Right cardiac atrium (tissue), 5 donors: ENCODE data around the gene CDC20. TPM values are rescaled to one million over a fixed set of nuclear protein-coding genes. Genes with fewer than 3 reads are reported as not detected.
A peak's percentile ranks its signal among the peaks of the same experiment; 100 is the strongest.

ENCODE experiments used
- ATAC-seq, 2 donors: fragments of 200-7000 bp; cut with Tn5 transposase; one replicate each; pipeline versions ENCODE4 v1.8.0 to v1.9.1; 2020; ENCODE audit warnings: moderate library complexity in 2 of 2, mild to moderate bottlenecking in 1 of 2
- DNase-seq, 3 donors: peaks; one replicate each; pipeline ENCODE4 v3.0.0-alpha.2; 2020
- H3K27ac ChIP-seq: one replicate; pipeline ENCODE4 v1.5.1; 2013; ENCODE audit warnings: mild to moderate bottlenecking, low read length, control low read depth, moderate library complexity
- H3K27me3 ChIP-seq: one replicate; pipeline ENCODE4 v1.6.1; 2013; ENCODE audit not compliant: control insufficient read depth, insufficient read depth
- H3K4me1 ChIP-seq: one replicate; pipeline ENCODE4 v1.6.1; 2013; ENCODE audit warnings: low read length; ENCODE audit not compliant: control insufficient read depth, insufficient read depth
- H3K4me3 ChIP-seq: one replicate; pipeline ENCODE4 v1.5.1; 2013; ENCODE audit warnings: low read length, control low read depth
- H3K9me3 ChIP-seq: one replicate; pipeline ENCODE4 v1.6.1; 2013; ENCODE audit warnings: low read length; ENCODE audit not compliant: control insufficient read depth
- WGBS: extraction: QIAGEN DNeasy Blood & Tissue Kit; methylation state at CpG from one replicate; pipeline ENCODE4 v1.1.7; 2013; 5-methylcytosine and 5-hydroxymethylcytosine counted together
- intact Hi-C, 4 donors: fragments of 100-400 bp; cut with DNase I; formaldehyde crosslinking; loops; one replicate each; pipeline versions ENCODE4 v1.11.0 to v1.14.0; 2022 to 2023
- polyA plus RNA-seq: library from polyadenylated mRNA; stranded (reverse); fragments of 200-250 nt; gene quantifications from one replicate; pipeline ENCODE4 v1.2.3, GENCODE V29; 2013
- total RNA-seq, 4 donors: library from RNA; stranded (reverse); fragmentation: NEBNext Ultra II Directional; extraction: Animal tissue kit (Norgen Biotek cat#: 25700); gene quantifications; one replicate each; pipeline ENCODE4 v1.2.1, GENCODE V29; 2021
- donor health status: healthy with polysubstance abuse.
- donor health status: DM: no; HTN: yes; CAD: no.
- donor health status: DM: no; HTN: no; CAD: no.
- donor health status: DM: no; HTN: yes; CAD: no; lungs with severe emphysema.
- donor health status: DM: yes; HTN: yes; CAD: no.

CDC20 gene
- total and polyA plus RNA-seq, 5 donors = 0.54 to 3.5 (median 1.3) TPM

DNA sequence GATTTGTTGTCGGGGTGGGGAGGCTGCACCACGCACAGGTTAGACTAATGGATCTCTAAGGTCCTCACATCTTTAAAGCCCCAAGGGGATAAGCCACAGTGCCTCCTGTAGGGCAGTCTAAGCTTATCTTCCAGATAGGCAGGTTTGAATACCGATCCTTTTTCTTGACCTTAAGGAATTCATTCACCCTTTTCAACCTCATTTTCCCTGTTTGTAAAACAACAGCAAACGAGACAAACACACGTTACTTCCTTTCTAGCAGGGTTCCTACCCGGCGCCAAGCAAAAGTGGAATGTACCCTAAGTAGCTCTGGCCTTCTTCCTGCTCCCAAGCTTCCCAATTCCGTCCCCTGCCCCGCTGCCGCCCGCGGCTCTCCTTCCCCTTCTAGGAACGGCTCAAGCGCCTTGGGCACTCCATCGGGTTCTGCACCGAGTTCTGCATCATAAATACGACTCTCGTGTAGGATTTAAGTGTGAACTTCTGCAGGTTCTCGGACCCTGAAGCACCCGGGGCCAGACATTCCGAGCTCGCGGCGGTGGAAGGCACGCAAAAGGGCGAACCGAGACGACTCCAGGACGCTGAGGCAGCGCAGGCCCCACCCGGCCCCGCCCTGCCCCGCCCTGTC lies 548 bp upstream of the CDC20 start:
- under 1% methylated on average over 33 of the region's 33 CpGs for WGBS
- peak; percentile 34 to 46 for ATAC-seq
- Histone ChIP-seq H3K4me1 (no peaks in the 10 kb centered on the region), H3K9me3 (no peaks in the 10 kb centered on the region), H3K27me3 (no peaks in the 10 kb centered on the region), H3K27ac (peak overlapping the region; percentile 100), H3K4me3 (peak overlapping the region; percentile 90)
- no peak for DNase-seq
- intact Hi-C loops = no loop called here

DNA sequence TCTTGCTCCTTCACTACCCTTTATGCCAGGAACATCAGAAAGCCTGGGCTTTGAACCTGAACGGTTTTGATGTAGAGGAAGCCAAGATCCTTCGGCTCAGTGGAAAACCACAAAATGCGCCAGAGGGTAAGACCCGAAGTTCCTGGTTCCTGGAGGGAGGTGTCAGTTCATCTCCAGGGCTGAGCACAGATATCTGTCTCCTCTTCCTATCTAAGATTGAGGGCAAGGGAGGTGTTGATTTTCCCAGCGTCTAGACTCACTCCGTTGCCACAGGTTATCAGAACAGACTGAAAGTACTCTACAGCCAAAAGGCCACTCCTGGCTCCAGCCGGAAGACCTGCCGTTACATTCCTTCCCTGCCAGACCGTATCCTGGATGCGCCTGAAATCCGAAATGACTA lies 915 bp downstream of the CDC20 start:
- Histone ChIP-seq H3K4me3 (no peak overlapping the region), H3K27ac (no peak overlapping the region)
- WGBS = 20% methylated on average over 11 of the region's 11 CpGs

DNA sequence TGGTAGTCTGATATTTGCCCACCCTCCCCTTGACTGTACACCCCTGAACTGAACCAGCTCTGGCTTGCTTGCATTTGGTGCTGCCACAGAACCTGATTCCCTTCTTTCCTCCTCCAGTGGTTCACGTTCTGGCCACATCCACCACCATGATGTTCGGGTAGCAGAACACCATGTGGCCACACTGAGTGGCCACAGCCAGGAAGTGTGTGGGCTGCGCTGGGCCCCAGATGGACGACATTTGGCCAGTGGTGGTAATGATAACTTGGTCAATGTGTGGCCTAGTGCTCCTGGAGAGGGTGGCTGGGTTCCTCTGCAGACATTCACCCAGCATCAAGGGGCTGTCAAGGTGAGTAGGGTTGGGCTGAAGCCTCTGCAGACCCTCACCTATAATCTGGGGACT lies 1.8 kb downstream of the CDC20 start:
- DNase-seq (no peak), ATAC-seq (no peak)
- Histone ChIP-seq H3K4me3 (no peak overlapping the region), H3K9me3 (no peaks in the 10 kb centered on the region), H3K27me3 (no peaks in the 10 kb centered on the region), H3K27ac (no peak overlapping the region), H3K4me1 (no peaks in the 10 kb centered on the region)
- WGBS = 58% methylated on average over 4 of the region's 4 CpGs
- intact Hi-C loops = no loop called here

More for the DNA sequence above, 915 bp downstream of the CDC20 start:
- intact Hi-C loops = no loop called here
- ATAC-seq (no peak), DNase-seq (no peak)
- no peaks in the 10 kb centered on the region for H3K9me3 ChIP-seq
- no peaks in the 10 kb centered on the region for H3K4me1 ChIP-seq
- no peaks in the 10 kb centered on the region for H3K27me3 ChIP-seq

DNA sequence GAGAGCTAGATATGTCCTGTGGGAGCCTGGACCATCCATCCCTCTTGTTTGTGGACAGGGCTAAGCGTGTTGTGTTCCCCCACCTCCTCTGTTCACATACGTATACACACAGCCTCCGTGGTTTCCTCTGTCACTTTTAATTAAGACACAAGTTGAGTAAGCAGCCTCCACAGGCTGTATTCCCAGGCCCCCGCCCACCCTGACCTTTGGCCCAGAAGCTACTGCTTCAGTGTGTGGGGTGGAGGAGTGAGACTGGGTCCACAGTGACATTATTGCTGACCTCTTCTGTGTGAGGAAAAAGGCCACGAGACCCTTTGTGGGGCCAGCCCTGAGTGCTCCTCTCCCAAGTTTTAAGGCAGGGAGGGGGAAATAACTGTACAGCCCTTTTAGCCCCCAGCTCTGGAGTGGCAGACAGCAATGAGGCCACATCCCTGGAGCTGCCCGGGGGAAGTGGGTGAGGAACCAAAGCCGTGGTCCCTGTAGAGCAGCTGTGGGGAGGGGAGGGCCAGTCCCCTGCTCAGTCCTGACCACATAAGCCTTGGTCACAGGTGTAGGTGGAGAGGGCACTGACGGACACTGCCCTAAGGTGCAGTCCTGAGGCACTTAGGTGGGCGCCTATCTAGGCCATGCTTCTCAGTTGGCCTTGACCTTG lies 4.6 kb downstream of the CDC20 start:
- no peak for ATAC-seq
- DNase-seq = peak in 1 of 3 donors; percentile 37
- Histone ChIP-seq H3K27ac (no peak overlapping the region), H3K4me1 (peaks cover 7% of the 10 kb centered on the region), H3K4me3 (no peak overlapping the region), H3K27me3 (no peaks in the 10 kb centered on the region), H3K9me3 (no peaks in the 10 kb centered on the region)
- WGBS = 73% methylated on average over 9 of the region's 9 CpGs
- intact Hi-C loops = no loop called here

DNA sequence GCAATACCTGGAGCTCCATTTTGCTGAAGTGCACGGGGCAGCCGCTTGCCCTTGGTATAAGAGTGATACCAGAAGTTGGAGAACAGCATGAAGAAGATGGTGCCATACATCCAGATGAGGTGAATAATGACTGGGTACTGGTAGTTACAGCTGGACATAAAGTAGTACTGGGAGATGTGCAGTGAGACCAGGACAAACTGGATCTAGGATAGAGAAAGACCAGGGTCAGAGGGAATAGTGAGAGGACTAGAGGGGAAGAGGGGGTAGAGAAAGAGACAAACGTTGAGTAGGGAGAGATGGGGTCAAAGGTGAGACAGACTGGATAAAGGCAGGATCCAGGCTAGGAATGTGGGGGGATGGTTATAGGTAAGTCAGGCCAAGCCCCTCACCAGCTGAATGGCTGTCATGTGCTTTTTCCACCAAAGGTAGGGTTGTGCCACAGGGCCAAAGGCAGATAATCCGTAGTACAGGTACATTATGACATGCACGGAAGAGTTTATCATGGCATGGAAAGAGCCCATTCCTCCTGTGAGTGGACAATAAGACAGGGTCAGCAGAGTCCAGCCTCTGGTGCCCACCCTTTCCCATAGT lies 5.2 kb downstream of the CDC20 start:
- H3K4me3 ChIP-seq = no peak overlapping the region
- no peak for ATAC-seq
- no peaks in the 10 kb centered on the region for H3K27me3 ChIP-seq
- no peak overlapping the region for H3K27ac ChIP-seq
- H3K9me3 ChIP-seq = no peaks in the 10 kb centered on the region
- 77% methylated on average over 5 of the region's 5 CpGs for WGBS
- peaks cover 10% of the 10 kb centered on the region for H3K4me1 ChIP-seq
- DNase-seq = no peak
- intact Hi-C loops = no loop called here

DNA sequence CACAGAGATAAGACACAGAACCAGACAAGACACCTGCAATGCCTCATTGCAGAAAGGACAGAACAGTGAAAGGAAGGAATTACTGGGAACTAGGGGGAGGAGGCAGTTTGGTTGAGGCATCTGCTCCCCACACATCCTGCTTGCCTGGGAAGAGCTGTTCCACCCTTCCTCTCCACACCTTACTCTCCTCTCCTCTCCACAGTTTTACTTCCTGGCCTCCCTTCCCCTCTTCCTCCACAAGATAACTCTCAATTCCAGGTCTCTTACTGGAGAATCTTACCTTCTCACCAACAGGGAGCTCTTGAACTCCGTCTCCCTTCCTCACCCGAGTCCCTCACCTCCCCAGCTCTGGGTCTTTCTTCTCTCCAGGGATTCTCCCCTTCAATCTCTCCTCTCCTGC lies 6.9 kb downstream of the CDC20 start:
- DNase-seq = no peak
- WGBS = 72% methylated on average over 2 of the region's 2 CpGs
- no peak overlapping the region for H3K27ac ChIP-seq
- no peaks in the 10 kb centered on the region for H3K9me3 ChIP-seq
- ATAC-seq = no peak
- H3K4me3 ChIP-seq = no peak overlapping the region
- intact Hi-C loops = no loop called here
- H3K27me3 ChIP-seq = no peaks in the 10 kb centered on the region
- H3K4me1 ChIP-seq = peaks cover 10% of the 10 kb centered on the region

DNA sequence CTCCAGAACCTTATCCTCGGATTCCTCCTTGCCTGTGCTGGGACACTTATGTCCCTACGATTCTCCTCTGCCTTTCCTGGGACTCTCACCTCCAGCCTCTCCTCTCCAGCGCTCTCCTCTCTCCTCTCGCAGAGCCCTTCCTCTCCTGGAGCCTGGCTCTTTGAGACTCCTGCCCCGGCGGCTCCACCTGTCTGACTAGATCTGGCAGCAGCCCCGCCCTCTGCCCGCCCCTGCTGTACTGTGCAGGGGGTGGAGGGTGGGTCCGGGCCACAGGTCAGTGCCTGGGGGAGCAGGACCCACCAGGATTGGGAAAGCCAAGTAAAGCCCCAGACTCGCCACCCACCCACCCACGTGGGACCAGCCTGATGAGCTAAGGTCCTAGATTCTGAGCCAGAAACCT lies 7.4 kb downstream of the CDC20 start:
- Histone ChIP-seq H3K27me3 (no peaks in the 10 kb centered on the region), H3K4me1 (peaks cover 10% of the 10 kb centered on the region), H3K4me3 (no peak overlapping the region), H3K27ac (no peak overlapping the region), H3K9me3 (no peaks in the 10 kb centered on the region)
- DNase-seq (peak in 2 of 3 donors; percentile 32 to 68), ATAC-seq (no peak)
- WGBS = 60% methylated on average over 11 of the region's 11 CpGs
- intact Hi-C loops = no loop called here

DNA sequence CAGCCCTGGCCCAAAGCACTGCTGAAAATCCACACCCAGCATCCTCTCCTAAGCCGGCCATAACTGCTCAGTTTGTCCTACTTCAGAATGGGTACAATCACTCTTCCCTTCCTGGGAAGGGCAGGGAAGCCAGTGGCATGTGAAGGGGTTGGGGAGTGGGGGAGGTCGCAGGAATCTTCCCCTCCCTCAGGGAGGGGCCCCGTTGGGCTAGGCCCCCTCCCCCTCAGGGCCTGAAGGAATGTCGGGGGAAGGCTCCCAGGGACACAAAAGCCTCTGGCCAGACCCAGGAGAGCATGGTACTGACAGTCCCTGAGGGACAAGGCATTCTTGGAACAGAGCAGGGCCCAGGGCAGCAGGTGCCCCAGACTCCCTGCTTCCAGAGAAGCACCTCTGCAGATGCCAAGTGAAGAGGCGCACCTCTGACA lies 7.8 kb downstream of the CDC20 start:
- ATAC-seq (peak in 1 of 2 donors; percentile 1), DNase-seq (no peak)
- no peaks in the 10 kb centered on the region for H3K27me3 ChIP-seq
- no peaks in the 10 kb centered on the region for H3K9me3 ChIP-seq
- intact Hi-C loops = no loop called here
- H3K4me3 ChIP-seq = peak overlapping the region; percentile 82
- peak overlapping the region; percentile 4 for H3K27ac ChIP-seq
- H3K4me1 ChIP-seq = peaks cover 10% of the 10 kb centered on the region
- 20% methylated on average over 5 of the region's 5 CpGs for WGBS

DNA sequence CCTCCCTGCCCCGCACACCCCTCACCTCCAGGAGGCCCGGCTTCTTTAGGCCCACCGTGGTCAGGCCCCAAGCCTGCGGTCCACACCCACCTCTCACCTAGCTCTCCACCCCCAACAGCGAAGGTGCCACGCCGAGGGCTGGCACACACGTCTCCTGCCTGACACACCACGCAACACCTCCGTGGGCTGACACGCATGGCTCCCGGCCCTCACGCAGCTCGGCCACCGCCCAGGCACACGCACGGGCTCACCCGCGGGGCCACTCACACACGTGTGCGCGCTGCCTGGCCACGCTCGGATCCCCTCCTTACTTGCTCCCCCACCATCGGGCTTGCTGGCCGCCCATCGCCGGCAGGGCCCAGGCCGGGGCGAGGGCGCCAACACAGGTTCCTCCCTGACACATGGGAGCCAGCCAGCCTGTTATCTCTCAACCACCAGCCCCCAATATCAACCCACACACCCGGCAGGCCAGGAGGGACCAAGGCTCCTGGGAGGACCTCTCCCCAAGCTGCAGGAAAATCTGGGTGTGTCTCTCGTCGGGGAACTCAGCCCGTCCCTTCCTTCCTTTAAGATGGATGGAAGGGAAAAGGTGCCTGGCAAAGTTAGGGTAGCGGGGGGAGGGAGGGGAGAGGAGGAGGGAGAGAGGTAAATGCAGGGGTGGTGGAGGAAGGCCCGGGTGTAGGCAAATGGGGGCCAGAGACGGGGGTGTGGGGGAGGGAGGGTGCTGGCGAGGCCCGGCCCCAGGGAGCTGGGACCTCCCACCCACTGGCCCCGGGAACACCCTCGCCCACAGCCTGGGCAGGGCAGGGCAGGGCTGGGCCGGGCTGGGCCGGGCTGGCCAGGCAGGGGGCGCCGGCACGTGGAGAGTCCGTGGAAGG lies 8.5 kb downstream of the CDC20 start:
- Histone ChIP-seq H3K4me1 (peaks cover 10% of the 10 kb centered on the region), H3K27ac (peak overlapping the region; percentile 95), H3K27me3 (no peaks in the 10 kb centered on the region), H3K9me3 (no peaks in the 10 kb centered on the region), H3K4me3 (peak overlapping the region; percentile 82)
- intact Hi-C loops = no loop called here
- DNase-seq (peak; percentile 46 to 77 (median 70)), ATAC-seq (peak; percentile 74 to 81)
- WGBS = 1% methylated on average over 48 of the region's 48 CpGs

DNA sequence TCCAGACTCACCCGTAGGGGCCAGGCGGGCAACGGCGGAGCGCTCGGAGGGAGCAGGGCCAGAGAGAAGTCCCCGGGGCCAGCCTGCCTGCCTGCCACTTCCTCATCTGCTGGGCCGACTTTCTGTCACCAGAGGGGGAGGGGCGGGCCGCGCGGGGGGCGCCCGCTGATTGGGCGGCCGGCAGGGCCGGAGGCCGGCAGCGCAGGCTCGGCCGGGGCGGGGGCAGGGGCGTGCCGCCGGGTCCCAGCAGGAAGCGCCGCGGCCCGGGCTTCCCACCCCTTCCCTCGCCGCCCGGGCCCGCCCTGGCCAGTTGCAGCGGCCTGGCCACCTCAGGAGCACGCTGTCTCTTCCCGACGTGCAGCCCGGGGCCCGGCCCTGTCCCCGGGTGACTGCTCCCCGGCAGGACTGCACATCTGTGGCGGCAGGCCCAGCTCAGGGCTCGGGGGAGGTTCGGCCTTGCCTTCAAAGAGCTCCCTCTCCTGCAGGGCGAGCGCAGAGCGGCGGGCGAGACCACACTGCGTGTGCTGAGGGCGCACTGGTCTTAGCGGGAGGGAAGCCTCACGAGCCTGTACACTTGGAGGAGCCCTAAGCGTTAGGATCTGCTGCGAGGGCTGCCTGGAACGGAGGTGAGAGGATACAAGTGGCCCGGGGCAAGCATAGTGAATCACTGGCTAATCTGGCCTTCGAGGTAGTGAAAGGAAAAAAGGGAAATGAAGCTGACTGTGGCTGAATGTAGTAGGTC lies 9.3 kb downstream of the CDC20 start, which contains the start of gene ELOVL1:
Gene ELOVL1 (minus strand): TSS at position 108 of the 742 bp plus-strand sequence. CDS start 2,402 bp downstream, outside the sequence.
- DNase-seq (peak; percentile 95 to 98 (median 98)), ATAC-seq (peak; percentile 95 to 96)
- WGBS = under 1% methylated on average over 57 of the region's 58 CpGs
- no peaks in the 10 kb centered on the region for H3K27me3 ChIP-seq
- H3K9me3 ChIP-seq = no peaks in the 10 kb centered on the region
- peak within 1 kb of the TSS; percentile 96 for H3K27ac ChIP-seq
- intact Hi-C loops = no loop called here
- peaks cover 10% of the 10 kb centered on the region for H3K4me1 ChIP-seq
- H3K4me3 ChIP-seq = peak within 1 kb of the TSS; percentile 82
